Astrocyte (in vitro differentiated cells and primary cell): ENCODE data around the gene PIK3CB. TPM values are rescaled to one million over a fixed set of nuclear protein-coding genes. Genes with fewer than 3 reads are reported as not detected.

Experiments used
- DNase-seq: peaks from one replicate; pipeline ENCODE4 v3.0.0-alpha.2; 2010; ENCODE audit warnings: low read depth
- FAIRE-seq: peaks from 2 replicates; lab custom pipeline; 2011; peaks lifted over from hg19 to GRCh38; lab: Jason Lieb, UNC
- H2AFZ ChIP-seq: 2 replicates; pipeline ENCODE4 v1.6.0; 2012; ENCODE audit warnings: low read depth, low read length, inconsistent platforms
- H3K27ac ChIP-seq: 2 replicates; pipeline ENCODE4 v1.5.1; 2011; ENCODE audit warnings: low read depth, low read length, inconsistent platforms
- H3K27me3 ChIP-seq: 2 replicates; pipeline ENCODE4 v1.6.0; 2011; ENCODE audit warnings: low read length, inconsistent platforms; ENCODE audit not compliant: insufficient read depth
- H3K36me3 ChIP-seq: 2 replicates; pipeline ENCODE4 v1.5.1; 2011; ENCODE audit warnings: low read length, inconsistent platforms; ENCODE audit not compliant: insufficient read depth
- H3K4me1 ChIP-seq: 2 replicates; pipeline ENCODE4 v1.5.1; 2011; ENCODE audit warnings: low read length, inconsistent platforms; ENCODE audit not compliant: insufficient read depth
- H3K4me2 ChIP-seq: 2 replicates; pipeline ENCODE4 v1.6.0; 2012; ENCODE audit warnings: low read length, inconsistent platforms
- H3K4me3 ChIP-seq: 2 replicates; pipeline ENCODE4 v1.5.1; 2011; ENCODE audit warnings: low read depth, mild to moderate bottlenecking, low read length, inconsistent platforms; ENCODE audit not compliant: insufficient read depth
- H3K79me2 ChIP-seq: 2 replicates; pipeline ENCODE4 v1.6.0; 2012; ENCODE audit warnings: mild to moderate bottlenecking, low read length, inconsistent platforms; ENCODE audit not compliant: insufficient read depth
- H3K9ac ChIP-seq: 2 replicates; pipeline ENCODE4 v1.6.0; 2012; ENCODE audit warnings: mild to moderate bottlenecking, low read length, inconsistent platforms
- H3K9me3 ChIP-seq: 2 replicates; pipeline ENCODE4 v1.5.1; 2012; ENCODE audit warnings: low read depth, mild to moderate bottlenecking, low read length, inconsistent platforms; ENCODE audit not compliant: insufficient read depth
- H4K20me1 ChIP-seq: 2 replicates; pipeline ENCODE4 v1.6.0; 2012; ENCODE audit warnings: low read length, inconsistent platforms; ENCODE audit not compliant: insufficient read depth
- H3K27ac Mint-ChIP-seq: one replicate; pipeline ENCODE4 v1.8.0; 2021; ENCODE audit warnings: mild to moderate bottlenecking, mixed read lengths; ENCODE audit not compliant: unreplicated experiment
- H3K27me3 Mint-ChIP-seq: one replicate; pipeline ENCODE4 v1.8.0; 2021; ENCODE audit warnings: low read depth, mixed read lengths; ENCODE audit not compliant: unreplicated experiment
- H3K36me3 Mint-ChIP-seq: one replicate; pipeline ENCODE4 v1.8.0; 2021; ENCODE audit warnings: low read depth, mixed read lengths; ENCODE audit not compliant: unreplicated experiment
- H3K4me1 Mint-ChIP-seq: one replicate; pipeline ENCODE4 v1.8.0; 2021; ENCODE audit warnings: low read depth, mixed read lengths; ENCODE audit not compliant: unreplicated experiment
- H3K4me3 Mint-ChIP-seq: one replicate; pipeline ENCODE4 v1.8.0; 2021; ENCODE audit warnings: mild to moderate bottlenecking, moderate library complexity, mixed read lengths; ENCODE audit not compliant: unreplicated experiment
- H3K9me3 Mint-ChIP-seq: one replicate; pipeline ENCODE4 v1.8.0; 2021; ENCODE audit warnings: mild to moderate bottlenecking, mixed read lengths; ENCODE audit not compliant: unreplicated experiment
- CTCF ChIP-seq: IDR thresholded peaks from 2 replicates; pipeline ENCODE4 v1.5.1; 2011; ENCODE audit warnings: low read depth, mild to moderate bottlenecking, inconsistent platforms, low read length, moderate library complexity; ENCODE audit not compliant: insufficient read depth
- EZH2 ChIP-seq: IDR thresholded peaks from 2 replicates; pipeline ENCODE4 v1.6.1; 2012; ENCODE audit warnings: mild to moderate bottlenecking, low read length, inconsistent platforms; ENCODE audit not compliant: insufficient read depth
- total RNA-seq: library from RNA; stranded (reverse); gene quantifications from 2 replicates; pipeline ENCODE4 v1.2.1, GENCODE V29; 2021

The PIK3CB gene
- total RNA-seq, 1 donor from 2014 or later = 24.8 TPM

GRCh38 chr3:138861798-138862197 lies 27.1 kb upstream of the PIK3CB start:
- peak overlapping the region; percentile 83 for H3K27ac ChIP-seq
- H3K79me2 ChIP-seq = no peaks in the 10 kb centered on the region
- TF ChIP-seq CTCF (no peak), EZH2 (no peak)
- no peaks in the 10 kb centered on the region for H3K27me3 Mint-ChIP-seq
- H3K4me3 ChIP-seq = no peak overlapping the region
- peak; percentile 72 for DNase-seq
- no peak for FAIRE-seq
- no peaks in the 10 kb centered on the region for H3K27me3 ChIP-seq
- H3K9me3 ChIP-seq = no peaks in the 10 kb centered on the region
- no peaks in the 10 kb centered on the region for H4K20me1 ChIP-seq
- H3K9me3 Mint-ChIP-seq = peaks cover 1% of the 10 kb centered on the region
- H3K36me3 Mint-ChIP-seq = no peaks in the 10 kb centered on the region
- H3K4me3 Mint-ChIP-seq = no peak overlapping the region
- H3K4me1 ChIP-seq = peaks cover 25% of the 10 kb centered on the region
- peak overlapping the region; percentile 96 for H3K27ac Mint-ChIP-seq
- H3K9ac ChIP-seq = peak overlapping the region; percentile 58
- H3K4me1 Mint-ChIP-seq = peaks cover 20% of the 10 kb centered on the region
- H3K4me2 ChIP-seq = peak overlapping the region; percentile 71
- H2AFZ ChIP-seq = peak overlapping the region; percentile 73
- H3K36me3 ChIP-seq = no peaks in the 10 kb centered on the region

- no peak overlapping the region for H3K9ac ChIP-seq
- no peak overlapping the region for H3K27ac ChIP-seq
- DNase-seq (no peak), FAIRE-seq (no peak)
- Mint-ChIP-seq H3K36me3 (no peaks in the 10 kb centered on the region), H3K4me1 (peaks cover 1% of the 10 kb centered on the region), H3K4me3 (no peak overlapping the region), H3K27me3 (no peaks in the 10 kb centered on the region), H3K27ac (no peak overlapping the region), H3K9me3 (no peaks in the 10 kb centered on the region)
- TF ChIP-seq CTCF (no peak), EZH2 (no peak)
- no peaks in the 10 kb centered on the region for H3K9me3 ChIP-seq
- peaks cover 5% of the 10 kb centered on the region for H3K4me1 ChIP-seq
- H3K79me2 ChIP-seq = no peaks in the 10 kb centered on the region
- no peaks in the 10 kb centered on the region for H3K36me3 ChIP-seq
- no peaks in the 10 kb centered on the region for H4K20me1 ChIP-seq
- H3K27me3 ChIP-seq = no peaks in the 10 kb centered on the region
- no peak overlapping the region for H3K4me2 ChIP-seq
- H2AFZ ChIP-seq = no peak overlapping the region
- no peak overlapping the region for H3K4me3 ChIP-seq
Observed at GRCh38 chr3:138856799-138857198, 22.1 kb upstream of the PIK3CB start.

GRCh38 chr3:138854940-138855339 lies 20.2 kb upstream of the PIK3CB start:
- Mint-ChIP-seq H3K36me3 (no peaks in the 10 kb centered on the region), H3K9me3 (no peaks in the 10 kb centered on the region), H3K4me1 (no peaks in the 10 kb centered on the region), H3K27ac (no peak overlapping the region), H3K4me3 (no peak overlapping the region), H3K27me3 (no peaks in the 10 kb centered on the region)
- FAIRE-seq (no peak), DNase-seq (no peak)
- Histone ChIP-seq H3K4me1 (no peaks in the 10 kb centered on the region), H3K4me2 (no peak overlapping the region), H2AFZ (no peak overlapping the region), H3K9ac (no peak overlapping the region), H3K27ac (no peak overlapping the region), H3K79me2 (no peaks in the 10 kb centered on the region), H3K27me3 (no peaks in the 10 kb centered on the region), H4K20me1 (no peaks in the 10 kb centered on the region), H3K4me3 (no peak overlapping the region), H3K36me3 (no peaks in the 10 kb centered on the region), H3K9me3 (no peaks in the 10 kb centered on the region)
- TF ChIP-seq EZH2 = no peak
- no peak for TF ChIP-seq CTCF
